HL-60 (cell line): ENCODE measurements around the gene NEK11.

Source experiments
- POLR2AphosphoS5 ChIP-seq: IDR thresholded peaks from 2 replicates; pipeline ENCODE4 v1.6.1; 2012; ENCODE audit warnings: low read depth
- REST ChIP-seq: IDR thresholded peaks from 2 replicates; pipeline ENCODE4 v1.6.1; 2012; ENCODE audit warnings: low read depth; ENCODE audit not compliant: insufficient replicate concordance
- TF ChIP-seq, protein P1 (sequence below): IDR thresholded peaks from one replicate; pipeline ENCODE4 v1.5.1; 2011; ENCODE audit warnings: low read length, control low read depth, inconsistent platforms; ENCODE audit not compliant: insufficient read depth

DNA sequence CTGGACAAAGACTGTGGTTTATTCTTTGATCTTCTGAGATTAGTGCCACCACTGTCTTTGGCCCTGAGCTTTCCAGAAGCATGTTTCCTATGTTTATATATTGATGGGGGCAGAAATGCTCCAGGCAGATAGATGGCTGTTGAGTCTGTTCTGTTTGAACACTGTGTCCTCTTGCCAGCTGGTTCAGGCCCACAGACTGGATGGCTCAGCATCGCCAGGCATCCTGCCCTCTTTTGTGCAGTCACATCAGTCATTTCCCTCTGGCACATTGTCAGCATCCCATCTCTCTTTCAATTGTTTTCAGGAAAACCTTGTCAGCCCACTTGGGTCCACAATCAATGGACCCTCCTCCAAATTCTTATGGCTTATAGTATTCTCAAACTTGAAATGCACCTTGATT, 141.2 kb downstream of the NEK11 start:
- TF ChIP-seq REST: no peak
- TF ChIP-seq, protein P1, sequence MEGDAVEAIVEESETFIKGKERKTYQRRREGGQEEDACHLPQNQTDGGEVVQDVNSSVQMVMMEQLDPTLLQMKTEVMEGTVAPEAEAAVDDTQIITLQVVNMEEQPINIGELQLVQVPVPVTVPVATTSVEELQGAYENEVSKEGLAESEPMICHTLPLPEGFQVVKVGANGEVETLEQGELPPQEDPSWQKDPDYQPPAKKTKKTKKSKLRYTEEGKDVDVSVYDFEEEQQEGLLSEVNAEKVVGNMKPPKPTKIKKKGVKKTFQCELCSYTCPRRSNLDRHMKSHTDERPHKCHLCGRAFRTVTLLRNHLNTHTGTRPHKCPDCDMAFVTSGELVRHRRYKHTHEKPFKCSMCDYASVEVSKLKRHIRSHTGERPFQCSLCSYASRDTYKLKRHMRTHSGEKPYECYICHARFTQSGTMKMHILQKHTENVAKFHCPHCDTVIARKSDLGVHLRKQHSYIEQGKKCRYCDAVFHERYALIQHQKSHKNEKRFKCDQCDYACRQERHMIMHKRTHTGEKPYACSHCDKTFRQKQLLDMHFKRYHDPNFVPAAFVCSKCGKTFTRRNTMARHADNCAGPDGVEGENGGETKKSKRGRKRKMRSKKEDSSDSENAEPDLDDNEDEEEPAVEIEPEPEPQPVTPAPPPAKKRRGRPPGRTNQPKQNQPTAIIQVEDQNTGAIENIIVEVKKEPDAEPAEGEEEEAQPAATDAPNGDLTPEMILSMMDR: no peak
- TF ChIP-seq POLR2AphosphoS5: no peak
